ENCODE measurements around the gene CAMSAP2.

DNA sequence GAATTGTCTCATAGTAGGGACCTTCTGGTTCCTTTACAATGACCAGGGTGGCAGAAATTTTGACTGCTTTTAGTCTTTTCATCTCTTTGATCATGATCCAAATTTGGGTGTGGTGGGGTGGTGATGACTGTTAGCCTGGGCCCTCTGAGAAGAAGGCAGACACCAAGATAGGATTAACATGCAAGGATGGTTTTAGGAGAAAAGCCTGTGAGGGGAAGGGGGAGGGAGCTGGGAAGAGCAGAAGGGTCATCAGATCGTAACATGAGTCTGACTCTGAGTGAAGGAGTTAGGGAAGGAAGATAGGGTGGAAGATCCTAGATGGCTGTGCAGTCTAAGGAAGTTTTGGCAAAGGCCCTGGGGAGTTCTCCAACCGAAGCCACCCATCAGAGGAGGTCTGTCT, 28.5 kb upstream of the CAMSAP2 start:
- TF ChIP-seq, protein P1, sequence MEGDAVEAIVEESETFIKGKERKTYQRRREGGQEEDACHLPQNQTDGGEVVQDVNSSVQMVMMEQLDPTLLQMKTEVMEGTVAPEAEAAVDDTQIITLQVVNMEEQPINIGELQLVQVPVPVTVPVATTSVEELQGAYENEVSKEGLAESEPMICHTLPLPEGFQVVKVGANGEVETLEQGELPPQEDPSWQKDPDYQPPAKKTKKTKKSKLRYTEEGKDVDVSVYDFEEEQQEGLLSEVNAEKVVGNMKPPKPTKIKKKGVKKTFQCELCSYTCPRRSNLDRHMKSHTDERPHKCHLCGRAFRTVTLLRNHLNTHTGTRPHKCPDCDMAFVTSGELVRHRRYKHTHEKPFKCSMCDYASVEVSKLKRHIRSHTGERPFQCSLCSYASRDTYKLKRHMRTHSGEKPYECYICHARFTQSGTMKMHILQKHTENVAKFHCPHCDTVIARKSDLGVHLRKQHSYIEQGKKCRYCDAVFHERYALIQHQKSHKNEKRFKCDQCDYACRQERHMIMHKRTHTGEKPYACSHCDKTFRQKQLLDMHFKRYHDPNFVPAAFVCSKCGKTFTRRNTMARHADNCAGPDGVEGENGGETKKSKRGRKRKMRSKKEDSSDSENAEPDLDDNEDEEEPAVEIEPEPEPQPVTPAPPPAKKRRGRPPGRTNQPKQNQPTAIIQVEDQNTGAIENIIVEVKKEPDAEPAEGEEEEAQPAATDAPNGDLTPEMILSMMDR (IDR thresholded peaks at IDR 0.05; ENCODE audit: insufficient read depth, low read length, poor library complexity, severe bottlenecking): no peak
- no peak for TF ChIP-seq EZH2phosphoT487 (conservative IDR thresholded peaks at IDR 0.05; ENCODE audit: low read length)

Measured in SU-DHL-6 (cell line).